AG04449 (cell line): ENCODE results near the gene RSPRY1.

ENCODE experiments used
- CTCF ChIA-PET: fragments of 350-600 bp; formaldehyde crosslinking; extraction: SDS; loops from one replicate; lab custom pipeline; 2021; ENCODE audit warnings: antibody characterized with exemption; lab: Yijun Ruan, JAX
- POLR2A ChIA-PET: fragments of 400-600, 350-600 bp; formaldehyde crosslinking; extraction: SDS; loops from one replicate; lab custom pipeline; 2020; ENCODE audit warnings: antibody characterized with exemption, inconsistent platforms; lab: Yijun Ruan, JAX
- DNase-seq: peaks from one replicate; pipeline ENCODE4 v3.0.0-alpha.2; 2010; ENCODE audit warnings: low read depth, low spot score
- H3K4me3 ChIP-seq: 2 replicates; pipeline ENCODE4 v1.5.1; 2011; ENCODE audit warnings: low read depth, mild to moderate bottlenecking, control low read depth, low read length
- TF ChIP-seq, protein P1 (sequence below): IDR thresholded peaks from one replicate; pipeline ENCODE4 v1.5.1; 2011; ENCODE audit warnings: mild to moderate bottlenecking, moderate library complexity, low read length, control low read depth, inconsistent platforms; ENCODE audit not compliant: insufficient read depth; ENCODE audit errors: missing control alignments

RSPRY1 gene

GRCh38 chr16:57238682-57239081 lies 52.6 kb downstream of the RSPRY1 start:
- no peak overlapping the region for H3K4me3 ChIP-seq
- ChIA-PET POLR2A (no interaction called here), CTCF (no interaction called here)
- TF ChIP-seq, protein P1, sequence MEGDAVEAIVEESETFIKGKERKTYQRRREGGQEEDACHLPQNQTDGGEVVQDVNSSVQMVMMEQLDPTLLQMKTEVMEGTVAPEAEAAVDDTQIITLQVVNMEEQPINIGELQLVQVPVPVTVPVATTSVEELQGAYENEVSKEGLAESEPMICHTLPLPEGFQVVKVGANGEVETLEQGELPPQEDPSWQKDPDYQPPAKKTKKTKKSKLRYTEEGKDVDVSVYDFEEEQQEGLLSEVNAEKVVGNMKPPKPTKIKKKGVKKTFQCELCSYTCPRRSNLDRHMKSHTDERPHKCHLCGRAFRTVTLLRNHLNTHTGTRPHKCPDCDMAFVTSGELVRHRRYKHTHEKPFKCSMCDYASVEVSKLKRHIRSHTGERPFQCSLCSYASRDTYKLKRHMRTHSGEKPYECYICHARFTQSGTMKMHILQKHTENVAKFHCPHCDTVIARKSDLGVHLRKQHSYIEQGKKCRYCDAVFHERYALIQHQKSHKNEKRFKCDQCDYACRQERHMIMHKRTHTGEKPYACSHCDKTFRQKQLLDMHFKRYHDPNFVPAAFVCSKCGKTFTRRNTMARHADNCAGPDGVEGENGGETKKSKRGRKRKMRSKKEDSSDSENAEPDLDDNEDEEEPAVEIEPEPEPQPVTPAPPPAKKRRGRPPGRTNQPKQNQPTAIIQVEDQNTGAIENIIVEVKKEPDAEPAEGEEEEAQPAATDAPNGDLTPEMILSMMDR: no peak
- DNase-seq: no peak

DNA sequence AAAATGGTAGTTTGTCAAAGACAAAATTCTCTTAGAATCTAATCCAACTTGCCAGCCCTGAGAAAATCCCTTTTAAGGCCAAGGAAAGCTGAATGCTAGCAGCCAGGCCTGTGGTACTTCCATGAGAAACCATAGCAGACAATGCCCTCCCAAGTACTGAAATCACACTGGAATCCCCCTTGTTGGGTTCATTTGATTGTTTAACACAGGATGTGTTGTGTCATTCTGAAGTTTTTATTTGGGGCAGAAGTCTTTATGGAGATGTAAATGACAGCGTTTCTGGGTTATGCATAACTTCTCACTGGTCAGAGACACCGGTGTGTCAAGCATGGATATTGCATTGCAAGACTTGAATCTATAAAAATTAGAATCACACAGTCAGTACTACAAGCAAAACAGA lies 53.0 kb downstream of the RSPRY1 start:
- H3K4me3 ChIP-seq: no peak overlapping the region
- TF ChIP-seq, protein P1: no peak
- DNase-seq: no peak
- POLR2A ChIA-PET: no interaction called here
- CTCF ChIA-PET: interaction anchor here (1.0 to 1.6 kb wide), 2 partner anchors 178 to 180 kb away, joined by 3 to 4 read pairs; no protein-coding TSS in a partner anchor

GRCh38 chr16:57240851-57241250 lies 54.7 kb downstream of the RSPRY1 start:
- TF ChIP-seq, protein P1: no peak
- H3K4me3 ChIP-seq: no peak overlapping the region
- no peak for DNase-seq
- ChIA-PET POLR2A (interaction anchor here (1.3 kb wide), 1 partner anchor 14 kb away, joined by 4 read pairs; no protein-coding TSS in a partner anchor), CTCF (no interaction called here)

DNA sequence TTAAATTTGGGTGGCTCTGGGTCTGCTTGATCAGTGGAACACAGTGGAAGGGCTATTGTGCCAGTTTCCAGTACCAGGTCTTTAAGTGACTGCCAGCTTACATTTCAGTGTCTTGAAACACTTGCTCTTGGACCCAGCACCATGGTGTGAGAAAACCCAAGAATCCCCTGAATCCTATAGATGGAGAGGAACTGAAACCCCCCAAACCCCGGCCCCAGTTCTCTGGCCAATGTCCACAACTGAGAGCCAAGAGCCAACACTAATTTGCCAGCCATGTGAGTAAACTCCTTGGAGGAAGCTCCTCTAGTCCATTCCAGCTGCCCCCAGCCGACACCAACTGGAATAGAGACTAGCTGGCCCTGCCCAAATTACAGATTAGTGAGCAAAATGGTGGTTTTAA lies 56.5 kb downstream of the RSPRY1 start:
- ChIA-PET CTCF (interaction anchor here (1.2 kb wide), 1 partner anchor 12 kb away, joined by 5 read pairs; no protein-coding TSS in a partner anchor), POLR2A (interaction anchor here (0.7 kb wide), 1 partner anchor 8 kb away, joined by 4 read pairs; no protein-coding TSS in a partner anchor)
- DNase-seq: no peak
- no peak overlapping the region for H3K4me3 ChIP-seq
- TF ChIP-seq, protein P1: no peak

GRCh38 chr16:57244463-57244766 lies 58.3 kb downstream of the RSPRY1 start:
- CTCF ChIA-PET: interaction anchor here (1.4 to 2.0 kb wide), 2 partner anchors 152 to 173 kb away, joined by 5 to 7 read pairs; partner anchors contain the start of gene CPNE2

More at GRCh38 chr16:57244463-57244766, 58.3 kb downstream of the RSPRY1 start:
- POLR2A ChIA-PET: interaction anchor here (1.0 to 1.5 kb wide), 3 partner anchors 11 to 59 kb away, joined by 3 to 11 read pairs (median 8); partner anchors contain the start of genes PSME3IP1 and RSPRY1
- H3K4me3 ChIP-seq: peak overlapping the region; percentile 70
- DNase-seq: no peak
- TF ChIP-seq, protein P1: no peak
